ENCODE data around the gene ULBP2.
"Not testable (repeated sequence)": the region's sequence is repeated elsewhere in the genome, so short reads cannot be mapped to it uniquely, and the experiment has no call there.

ULBP2 gene

GRCh38 chr6:149968909-149969308, 27.1 kb downstream of the ULBP2 start:
- peaks cover 15 to 64% (median 46%) of the 10 kb centered on the region in 3 experiments for H3K27me3 ChIP-seq (ENCODE audit: control insufficient read depth in 3 of 3, insufficient read depth in 3 of 3, low read depth in 1 of 3, low read length in 3 of 3)
- not testable (repeated sequence) for H2AK5ac ChIP-seq (ENCODE audit: low read depth, low read length); H4K8ac ChIP-seq (ENCODE audit: low read depth, low read length); H4K91ac ChIP-seq (ENCODE audit: low read depth, low read length, poor library complexity); H3K9ac ChIP-seq (ENCODE audit: low read depth, low read length, poor library complexity); H3K36me3 ChIP-seq (replicated peaks in 1 of 2; ENCODE audit: control insufficient read depth in 2 of 2, insufficient read depth in 2 of 2, low read length in 2 of 2); H2BK12ac ChIP-seq (ENCODE audit: low read length); DNase-seq (ENCODE audit: low spot score); H3K18ac ChIP-seq (ENCODE audit: low read length); H3K4me1 ChIP-seq (ENCODE audit: control insufficient read depth in 2 of 2, insufficient read depth in 1 of 2, low read depth in 1 of 2, low read length in 2 of 2); H2AFZ ChIP-seq (ENCODE audit: low read length); H3K9me3 ChIP-seq (replicated peaks in 1 of 2; ENCODE audit: control insufficient read depth in 2 of 2, insufficient read depth in 1 of 2, low read depth in 1 of 2, low read length in 2 of 2); H3K14ac ChIP-seq (ENCODE audit: low read length); H3K79me1 ChIP-seq (ENCODE audit: low read depth, low read length); H3K23ac ChIP-seq (ENCODE audit: low read depth, low read length, poor library complexity); H2BK15ac ChIP-seq (ENCODE audit: low read length); H3K4me2 ChIP-seq (ENCODE audit: insufficient read depth, low read length, poor library complexity, severe bottlenecking); H2BK5ac ChIP-seq (ENCODE audit: low read length); H3K27ac ChIP-seq (replicated peaks; ENCODE audit: low read length); H2BK120ac ChIP-seq (ENCODE audit: low read depth, low read length); H3K4ac ChIP-seq (ENCODE audit: low read length); H3K4me3 ChIP-seq (ENCODE audit: low read length in 2 of 2)
- WGBS, 2 donors (ENCODE audit: extremely low coverage in 2 of 2, insufficient read length in 2 of 2, insufficient replicate concordance in 1 of 2) = no CpG with 5 or more reads among the region's 2 CpGs

- no peak overlapping the region for H3K27ac ChIP-seq (replicated peaks; ENCODE audit: low read length)
- H4K8ac ChIP-seq (ENCODE audit: low read depth, low read length) = no peak overlapping the region
- H2AFZ ChIP-seq (ENCODE audit: low read length) = no peak overlapping the region
- no peak overlapping the region for H2BK12ac ChIP-seq (ENCODE audit: low read length)
- H2BK5ac ChIP-seq (ENCODE audit: low read length) = no peak overlapping the region
- H3K4me1 ChIP-seq (ENCODE audit: control insufficient read depth in 2 of 2, insufficient read depth in 1 of 2, low read depth in 1 of 2, low read length in 2 of 2) = peaks cover 4 to 8% of the 10 kb centered on the region in 2 donors
- H2BK120ac ChIP-seq (ENCODE audit: low read depth, low read length) = no peak overlapping the region
- no peak overlapping the region for H3K14ac ChIP-seq (ENCODE audit: low read length)
- H3K9ac ChIP-seq (ENCODE audit: low read depth, low read length, poor library complexity) = no peak overlapping the region
- WGBS, 2 donors (ENCODE audit: extremely low coverage in 2 of 2, insufficient read length in 2 of 2, insufficient replicate concordance in 1 of 2) = no CpG with 5 or more reads among the region's 2 CpGs
- peaks cover 7 to 61% (median 40%) of the 10 kb centered on the region in 3 experiments for H3K27me3 ChIP-seq (ENCODE audit: control insufficient read depth in 3 of 3, insufficient read depth in 3 of 3, low read depth in 1 of 3, low read length in 3 of 3)
- no peak overlapping the region for H3K18ac ChIP-seq (ENCODE audit: low read length)
- H4K91ac ChIP-seq (ENCODE audit: low read depth, low read length, poor library complexity) = no peak overlapping the region
- no peak overlapping the region for H3K23ac ChIP-seq (ENCODE audit: low read depth, low read length, poor library complexity)
- H3K4me3 ChIP-seq (ENCODE audit: low read length in 2 of 2) = no peak overlapping the region
- H2AK5ac ChIP-seq (ENCODE audit: low read depth, low read length) = no peak overlapping the region
- H3K4me2 ChIP-seq (ENCODE audit: insufficient read depth, low read length, poor library complexity, severe bottlenecking) = no peak overlapping the region
- H3K4ac ChIP-seq (ENCODE audit: low read length) = no peak overlapping the region
- no peak overlapping the region for H2BK15ac ChIP-seq (ENCODE audit: low read length)
- H3K36me3 ChIP-seq (replicated peaks in 1 of 2; ENCODE audit: control insufficient read depth in 2 of 2, insufficient read depth in 2 of 2, low read length in 2 of 2) = no peaks in the 10 kb centered on the region
- H3K9me3 ChIP-seq (replicated peaks in 1 of 2; ENCODE audit: control insufficient read depth in 2 of 2, insufficient read depth in 1 of 2, low read depth in 1 of 2, low read length in 2 of 2) = no peaks in the 10 kb centered on the region
- no peak for DNase-seq (ENCODE audit: low spot score)
- H3K79me1 ChIP-seq (ENCODE audit: low read depth, low read length) = no peaks in the 10 kb centered on the region
These were observed 27.8 kb downstream of the ULBP2 start for GRCh38 chr6:149969635-149970034.

DNA sequence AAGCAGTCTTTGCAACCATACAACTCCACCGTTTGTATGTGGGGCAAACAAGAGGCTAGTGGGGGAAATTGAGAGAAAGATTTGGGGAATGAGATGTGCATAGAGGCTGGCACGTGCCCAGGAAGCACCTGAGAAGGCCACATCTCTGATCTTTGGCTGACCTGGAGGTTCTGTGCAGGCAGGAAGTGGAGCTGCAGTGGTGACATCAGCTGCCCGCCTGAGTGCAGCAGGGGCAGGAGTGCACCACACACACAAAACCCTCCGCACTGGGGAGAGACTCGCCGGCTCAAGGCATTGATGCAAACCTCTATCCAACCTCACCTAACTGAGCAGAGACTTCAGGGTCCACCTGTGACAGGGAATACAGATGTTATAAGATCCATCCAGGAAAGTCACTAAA, 32.6 kb downstream of the ULBP2 start:
- H2BK15ac ChIP-seq (ENCODE audit: low read length); H3K14ac ChIP-seq (ENCODE audit: low read length); DNase-seq (ENCODE audit: low spot score); H3K4me2 ChIP-seq (ENCODE audit: insufficient read depth, low read length, poor library complexity, severe bottlenecking); H3K27ac ChIP-seq (replicated peaks; ENCODE audit: low read length); H4K8ac ChIP-seq (ENCODE audit: low read depth, low read length); H3K79me1 ChIP-seq (ENCODE audit: low read depth, low read length); H2BK12ac ChIP-seq (ENCODE audit: low read length); H3K4me3 ChIP-seq (ENCODE audit: low read length in 2 of 2); H3K4me1 ChIP-seq (ENCODE audit: control insufficient read depth in 2 of 2, insufficient read depth in 1 of 2, low read depth in 1 of 2, low read length in 2 of 2); H3K18ac ChIP-seq (ENCODE audit: low read length); H2AFZ ChIP-seq (ENCODE audit: low read length); H3K36me3 ChIP-seq (replicated peaks in 1 of 2; ENCODE audit: control insufficient read depth in 2 of 2, insufficient read depth in 2 of 2, low read length in 2 of 2); H3K9ac ChIP-seq (ENCODE audit: low read depth, low read length, poor library complexity); H3K23ac ChIP-seq (ENCODE audit: low read depth, low read length, poor library complexity); H3K9me3 ChIP-seq (replicated peaks in 1 of 2; ENCODE audit: control insufficient read depth in 2 of 2, insufficient read depth in 1 of 2, low read depth in 1 of 2, low read length in 2 of 2); H2BK5ac ChIP-seq (ENCODE audit: low read length); H3K4ac ChIP-seq (ENCODE audit: low read length); H2AK5ac ChIP-seq (ENCODE audit: low read depth, low read length); H4K91ac ChIP-seq (ENCODE audit: low read depth, low read length, poor library complexity); H2BK120ac ChIP-seq (ENCODE audit: low read depth, low read length): not testable (repeated sequence)
- peaks cover 0 to 64% (median 34%) of the 10 kb centered on the region in 3 experiments for H3K27me3 ChIP-seq (ENCODE audit: control insufficient read depth in 3 of 3, insufficient read depth in 3 of 3, low read depth in 1 of 3, low read length in 3 of 3)
- no CpG with 5 or more reads among the region's 6 CpGs for WGBS, 2 donors (ENCODE audit: extremely low coverage in 2 of 2, insufficient read length in 2 of 2, insufficient replicate concordance in 1 of 2)

DNA sequence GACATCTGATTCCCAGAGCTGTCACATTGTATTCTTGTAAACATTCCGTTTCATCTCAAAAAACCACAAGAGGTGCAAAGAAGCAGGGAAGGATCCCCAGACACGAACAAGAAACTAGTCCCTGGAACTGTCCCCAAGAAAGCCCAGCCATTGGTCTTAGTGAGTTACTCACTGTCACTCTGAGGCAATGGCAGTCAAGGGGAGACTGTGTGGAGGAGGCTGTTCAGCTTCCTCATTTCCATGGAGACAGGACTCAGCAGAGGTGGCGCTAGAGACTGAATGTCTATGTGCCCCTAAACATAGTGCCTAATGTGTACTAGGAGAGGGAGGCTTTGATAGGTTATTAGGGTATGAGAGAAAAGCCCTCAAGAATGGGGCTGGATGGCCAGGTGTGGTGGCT, 33.0 kb downstream of the ULBP2 start:
- Histone ChIP-seq H3K36me3 (replicated peaks in 1 of 2; ENCODE audit: control insufficient read depth in 2 of 2, insufficient read depth in 2 of 2, low read length in 2 of 2) (no peaks in the 10 kb centered on the region), H3K4me3 (ENCODE audit: low read length in 2 of 2) (no peak overlapping the region), H3K79me1 (ENCODE audit: low read depth, low read length) (no peaks in the 10 kb centered on the region), H3K4ac (ENCODE audit: low read length) (no peak overlapping the region), H3K14ac (ENCODE audit: low read length) (no peak overlapping the region), H2BK120ac (ENCODE audit: low read depth, low read length) (no peak overlapping the region), H2BK15ac (ENCODE audit: low read length) (no peak overlapping the region), H3K27ac (replicated peaks; ENCODE audit: low read length) (no peak overlapping the region), H2AK5ac (ENCODE audit: low read depth, low read length) (no peak overlapping the region), H2BK5ac (ENCODE audit: low read length) (no peak overlapping the region), H2BK12ac (ENCODE audit: low read length) (no peak overlapping the region), H3K9me3 (replicated peaks in 1 of 2; ENCODE audit: control insufficient read depth in 2 of 2, insufficient read depth in 1 of 2, low read depth in 1 of 2, low read length in 2 of 2) (no peaks in the 10 kb centered on the region), H3K4me1 (ENCODE audit: control insufficient read depth in 2 of 2, insufficient read depth in 1 of 2, low read depth in 1 of 2, low read length in 2 of 2) (no peaks in the 10 kb centered on the region), H4K8ac (ENCODE audit: low read depth, low read length) (no peak overlapping the region), H3K9ac (ENCODE audit: low read depth, low read length, poor library complexity) (no peak overlapping the region), H3K27me3 (ENCODE audit: control insufficient read depth in 3 of 3, insufficient read depth in 3 of 3, low read depth in 1 of 3, low read length in 3 of 3) (peaks cover 0 to 64% (median 31%) of the 10 kb centered on the region in 3 experiments), H3K18ac (ENCODE audit: low read length) (no peak overlapping the region), H2AFZ (ENCODE audit: low read length) (no peak overlapping the region), H4K91ac (ENCODE audit: low read depth, low read length, poor library complexity) (no peak overlapping the region), H3K4me2 (ENCODE audit: insufficient read depth, low read length, poor library complexity, severe bottlenecking) (no peak overlapping the region), H3K23ac (ENCODE audit: low read depth, low read length, poor library complexity) (no peak overlapping the region)
- no peak for DNase-seq (ENCODE audit: low spot score)
- WGBS, 2 donors (ENCODE audit: extremely low coverage in 2 of 2, insufficient read length in 2 of 2, insufficient replicate concordance in 1 of 2) = no CpG with 5 or more reads among the region's 3 CpGs
